ENCODE measurements around the gene BRD2. TPM values are rescaled to one million over a fixed set of nuclear protein-coding genes. Genes with fewer than 3 reads are reported as not detected.
A peak's percentile ranks its signal among the peaks of the same experiment; 100 is the strongest.

Gene BRD2
- total and polyA plus RNA-seq, 9 of the 15 experiments (the other 6 are each of a cell fraction or from before 2014, with no cell fraction given) = 19.0 to 252 (median 181) TPM

DNA sequence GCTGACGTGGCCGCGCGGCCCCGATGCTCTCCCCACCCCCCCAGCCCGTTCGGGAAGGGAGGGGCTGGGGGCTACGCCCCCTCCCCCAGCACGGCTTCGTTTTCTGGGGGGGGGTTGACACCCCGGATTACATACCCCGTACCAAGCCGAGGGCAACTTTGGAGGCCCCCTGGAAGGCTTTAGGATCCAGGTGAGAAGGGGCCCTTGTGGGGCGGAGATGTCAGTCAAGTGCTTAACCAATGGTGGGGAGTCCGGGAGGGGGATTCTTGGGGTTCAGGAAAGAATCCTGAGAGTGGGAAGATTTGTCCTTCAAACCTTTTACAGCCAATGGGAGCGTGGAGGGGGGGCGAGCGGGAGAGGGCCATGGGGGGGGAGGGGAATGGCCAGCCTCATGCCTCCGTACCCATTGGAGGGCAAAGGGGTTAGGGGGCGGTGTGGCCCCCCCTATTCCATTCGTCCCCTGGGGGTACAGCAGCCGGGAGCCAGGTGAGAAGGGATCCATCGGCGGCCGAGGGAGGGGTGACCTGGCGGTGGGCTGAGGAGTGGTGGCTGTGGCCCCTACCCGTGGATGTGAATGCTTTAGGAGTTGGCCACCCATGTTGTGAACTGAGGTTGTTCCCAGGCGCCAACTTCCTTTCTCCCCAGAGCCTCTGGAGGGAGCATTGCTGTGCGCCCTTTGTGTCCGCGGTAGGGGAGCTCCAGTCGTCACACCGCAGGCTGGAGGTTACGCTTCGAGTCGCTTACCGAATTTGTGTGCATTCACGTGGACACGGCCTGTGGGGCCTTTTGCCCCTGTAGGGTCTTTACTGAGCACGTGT lies 682 bp downstream of the BRD2 start (continued):
- TF ChIP-seq, protein P1, sequence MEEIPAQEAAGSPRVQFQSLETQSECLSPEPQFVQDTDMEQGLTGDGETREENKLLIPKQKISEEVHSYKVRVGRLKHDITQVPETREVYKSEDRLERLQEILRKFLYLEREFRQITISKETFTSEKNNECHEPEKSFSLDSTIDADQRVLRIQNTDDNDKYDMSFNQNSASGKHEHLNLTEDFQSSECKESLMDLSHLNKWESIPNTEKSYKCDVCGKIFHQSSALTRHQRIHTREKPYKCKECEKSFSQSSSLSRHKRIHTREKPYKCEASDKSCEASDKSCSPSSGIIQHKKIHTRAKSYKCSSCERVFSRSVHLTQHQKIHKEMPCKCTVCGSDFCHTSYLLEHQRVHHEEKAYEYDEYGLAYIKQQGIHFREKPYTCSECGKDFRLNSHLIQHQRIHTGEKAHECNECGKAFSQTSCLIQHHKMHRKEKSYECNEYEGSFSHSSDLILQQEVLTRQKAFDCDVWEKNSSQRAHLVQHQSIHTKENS (CRISPR knock-in tag; IDR thresholded peaks at IDR 0.05) = no peak
- TF ChIP-seq RBM14 (IDR thresholded peaks at IDR 0.05; ENCODE audit: borderline replicate concordance, insufficient read depth, low read depth, low read length) (0 out of 2 replicates have a peak, but pooled peaks have one; percentile 25), TAL1 (IDR thresholded peaks at IDR 0.05) (no peak), MYC (IDR thresholded peaks at IDR 0.05; ENCODE audit: low read depth, low read length) (peak; percentile 77), MYC (CRISPR knock-in tag; IDR thresholded peaks at IDR 0.05; ENCODE audit: borderline replicate concordance, low read depth) (peak; percentile 95), SIN3A (IDR thresholded peaks at IDR 0.05; ENCODE audit: borderline replicate concordance in 2 of 2, control insufficient read depth in 1 of 2, low read depth in 2 of 2, low read length in 2 of 2) (peak in 1 of 2 experiments; percentile 67; a peak in 1 of 4 replicates), NFIC (IDR thresholded peaks at IDR 0.05) (peak; percentile 18; the same call in 1 of the 2 replicates), ZBTB7A (IDR thresholded peaks at IDR 0.05; ENCODE audit: borderline replicate concordance, control insufficient read depth, low read depth, low read length) (peak; percentile 99), SMAD1 (IDR thresholded peaks at IDR 0.05; ENCODE audit: low read depth, low read length, partially characterized antibody) (peak; percentile 10), ZBTB9 (CRISPR knock-in tag; IDR thresholded peaks at IDR 0.05) (peak; percentile 17), FOXK2 (conservative IDR thresholded peaks at IDR 0.05 in 1 of 2, IDR thresholded peaks at IDR 0.05 in 1 of 2; ENCODE audit: low read depth in 2 of 2) (peak in 1 of 2 experiments; percentile 9; a peak in 1 of 4 replicates), TEAD1 (CRISPR knock-in tag; IDR thresholded peaks at IDR 0.05) (peak in 1 of 2 experiments; percentile 74; a peak in 1 of 4 replicates), CREM (IDR thresholded peaks at IDR 0.05; ENCODE audit: low read depth) (peak; percentile 83; the same call in 1 of the 2 replicates), POLR2B (IDR thresholded peaks at IDR 0.05; ENCODE audit: low read depth, partially characterized antibody) (peak; percentile 58), RBM25 (IDR thresholded peaks at IDR 0.05; ENCODE audit: low read depth, low read length, severe bottlenecking) (peak; percentile 21), ATF1 (CRISPR knock-in tag; IDR thresholded peaks at IDR 0.05) (no peak; the same call in 1 of the 2 replicates), ATF1 (tag; IDR thresholded peaks at IDR 0.05) (no peak; the same call in 1 of the 2 replicates), PTBP1 (IDR thresholded peaks at IDR 0.05; ENCODE audit: low read depth, low read length) (peak; percentile 51; the same call in 1 of the 2 replicates), MTA3 (IDR thresholded peaks at IDR 0.05; ENCODE audit: borderline replicate concordance) (no peak; the same call in 1 of the 2 replicates)
- TF ChIP-seq, protein P2, sequence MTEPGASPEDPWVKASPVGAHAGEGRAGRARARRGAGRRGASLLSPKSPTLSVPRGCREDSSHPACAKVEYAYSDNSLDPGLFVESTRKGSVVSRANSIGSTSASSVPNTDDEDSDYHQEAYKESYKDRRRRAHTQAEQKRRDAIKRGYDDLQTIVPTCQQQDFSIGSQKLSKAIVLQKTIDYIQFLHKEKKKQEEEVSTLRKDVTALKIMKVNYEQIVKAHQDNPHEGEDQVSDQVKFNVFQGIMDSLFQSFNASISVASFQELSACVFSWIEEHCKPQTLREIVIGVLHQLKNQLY (CRISPR knock-in tag; conservative IDR thresholded peaks at IDR 0.05) = 0 out of 4 replicates have a peak, but pooled peaks of 1 of the 2 experiments have one; percentile 83
- TF ChIP-seq, protein P3, sequence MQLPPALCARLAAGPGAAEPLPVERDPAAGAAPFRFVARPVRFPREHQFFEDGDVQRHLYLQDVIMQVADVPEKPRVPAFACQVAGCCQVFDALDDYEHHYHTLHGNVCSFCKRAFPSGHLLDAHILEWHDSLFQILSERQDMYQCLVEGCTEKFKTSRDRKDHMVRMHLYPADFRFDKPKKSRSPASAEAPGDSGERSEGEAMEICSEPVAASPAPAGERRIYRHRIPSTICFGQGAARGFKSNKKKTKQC (CRISPR knock-in tag; IDR thresholded peaks at IDR 0.05) = peak; percentile 78; the same call in 1 of the 2 replicates
- TF ChIP-seq, protein P4, sequence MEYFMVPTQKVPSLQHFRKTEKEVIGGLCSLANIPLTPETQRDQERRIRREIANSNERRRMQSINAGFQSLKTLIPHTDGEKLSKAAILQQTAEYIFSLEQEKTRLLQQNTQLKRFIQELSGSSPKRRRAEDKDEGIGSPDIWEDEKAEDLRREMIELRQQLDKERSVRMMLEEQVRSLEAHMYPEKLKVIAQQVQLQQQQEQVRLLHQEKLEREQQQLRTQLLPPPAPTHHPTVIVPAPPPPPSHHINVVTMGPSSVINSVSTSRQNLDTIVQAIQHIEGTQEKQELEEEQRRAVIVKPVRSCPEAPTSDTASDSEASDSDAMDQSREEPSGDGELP (CRISPR knock-in tag; IDR thresholded peaks at IDR 0.05; ENCODE audit: borderline replicate concordance) = peak; percentile 54

Measured in K562 (cell line).